ENCODE results near the gene PRX. TPM values are rescaled to one million over a fixed set of nuclear protein-coding genes. Genes with fewer than 3 reads are reported as not detected.

PRX gene
- total RNA-seq, 1 donor from 2014 or later, result 51.5 TPM

GRCh38 chr19:40422748-40423566, 9.8 kb upstream of the PRX start:
- Histone ChIP-seq H3K4me3 (peak overlapping the region; percentile 89), H3K36me3 (peaks cover 14% of the 10 kb centered on the region), H3K27ac (peak overlapping the region; percentile 98), H3K9me3 (no peaks in the 10 kb centered on the region), H3K4me1 (peaks cover 57% of the 10 kb centered on the region), H3K27me3 (ENCODE audit: low read depth) (no peaks in the 10 kb centered on the region)
- intact Hi-C loops (cut with DNase I), result no loop called here
- TF ChIP-seq CTCF (IDR thresholded peaks at IDR 0.05), result no peak
- no peak for ATAC-seq
- DNase-seq, result no peak

- no peak for ATAC-seq
- H3K27me3 ChIP-seq (ENCODE audit: low read depth), result no peaks in the 10 kb centered on the region
- peak overlapping the region; percentile 89 for H3K4me3 ChIP-seq
Observed at GRCh38 chr19:40421993-40422747, 9.0 kb upstream of the PRX start.

GRCh38 chr19:40420766-40421765, 7.9 kb upstream of the PRX start:
- no peaks in the 10 kb centered on the region for H3K27me3 ChIP-seq (ENCODE audit: low read depth)
- ATAC-seq (peak; percentile 88 to 91), DNase-seq (peak; percentile 96)
- H3K27ac ChIP-seq, result peak overlapping the region; percentile 98
- peak; percentile 91 for TF ChIP-seq CTCF (IDR thresholded peaks at IDR 0.05)
- H3K9me3 ChIP-seq, result no peaks in the 10 kb centered on the region
- peaks cover 14% of the 10 kb centered on the region for H3K36me3 ChIP-seq
- intact Hi-C loops (cut with DNase I), result no loop called here
- H3K4me1 ChIP-seq, result peaks cover 66% of the 10 kb centered on the region
- peak overlapping the region; percentile 67 for H3K4me3 ChIP-seq

More at GRCh38 chr19:40421993-40422747, 9.0 kb upstream of the PRX start:
- DNase-seq, result no peak
- peak overlapping the region; percentile 98 for H3K27ac ChIP-seq
- no peak for TF ChIP-seq CTCF (IDR thresholded peaks at IDR 0.05)
- intact Hi-C loops (cut with DNase I), result no loop called here
- H3K9me3 ChIP-seq, result no peaks in the 10 kb centered on the region
- peaks cover 14% of the 10 kb centered on the region for H3K36me3 ChIP-seq
- H3K4me1 ChIP-seq, result peaks cover 64% of the 10 kb centered on the region

GRCh38 chr19:40420451-40420765, 7.2 kb upstream of the PRX start:
- no peaks in the 10 kb centered on the region for H3K9me3 ChIP-seq
- DNase-seq, result no peak
- peaks cover 14% of the 10 kb centered on the region for H3K36me3 ChIP-seq
- peak overlapping the region; percentile 98 for H3K27ac ChIP-seq
- ATAC-seq, result no peak
- intact Hi-C loops (cut with DNase I), result no loop called here
- TF ChIP-seq CTCF (IDR thresholded peaks at IDR 0.05), result no peak
- peaks cover 72% of the 10 kb centered on the region for H3K4me1 ChIP-seq
- H3K27me3 ChIP-seq (ENCODE audit: low read depth), result no peaks in the 10 kb centered on the region
- H3K4me3 ChIP-seq, result peak overlapping the region; percentile 67

- TF ChIP-seq CTCF (IDR thresholded peaks at IDR 0.05), result no peak
- Histone ChIP-seq H3K36me3 (peaks cover 14% of the 10 kb centered on the region), H3K27me3 (ENCODE audit: low read depth) (no peaks in the 10 kb centered on the region), H3K9me3 (no peaks in the 10 kb centered on the region), H3K27ac (peak overlapping the region; percentile 98), H3K4me1 (peaks cover 77% of the 10 kb centered on the region), H3K4me3 (no peak overlapping the region)
- DNase-seq, result no peak
- no peak for ATAC-seq
- intact Hi-C loops (cut with DNase I), result no loop called here
Observed at GRCh38 chr19:40419780-40420179, 6.6 kb upstream of the PRX start.
